Heart left ventricle (tissue), 16 donors: ENCODE results near the gene SCUBE3. TPM values are rescaled to one million over a fixed set of nuclear protein-coding genes. Genes with fewer than 3 reads are reported as not detected.

Experiments used
- ATAC-seq, 4 donors: fragments of 200-7000 bp; cut with Tn5 transposase; one replicate each; pipeline ENCODE4 v1.9.1; 2020 to 2022; ENCODE audit warnings: moderate library complexity in 4 of 4, mild to moderate bottlenecking in 3 of 4, moderate number of reproducible peaks in 1 of 4
- DNase-seq, 5 donors: peaks; one replicate each; pipeline ENCODE4 v3.0.0-alpha.2; 2020
- H3K27ac ChIP-seq, 12 donors: fragments of 200-600 bp; sonication (generic) in 4 of 12; one replicate each; pipeline versions ENCODE4 v1.5.0 to v1.8.0; 2016 to 2022; ENCODE audit warnings: mild to moderate bottlenecking in 2 of 12
- H3K27me3 ChIP-seq, 9 donors: fragments of 200-600 bp; sonication (generic) in 2 of 9; one replicate each; pipeline versions ENCODE4 v1.5.1 to v1.8.0; 2016 to 2022; ENCODE audit warnings: mild to moderate bottlenecking in 3 of 9
- H3K36me3 ChIP-seq, 9 donors: fragments of 200-600 bp; sonication (generic) in 2 of 9; one replicate each; pipeline versions ENCODE4 v1.5.0 to v1.8.0; 2018 to 2022; ENCODE audit warnings: mild to moderate bottlenecking in 2 of 9
- H3K4me1 ChIP-seq, 12 donors: fragments of 200-600 bp; sonication (generic) in 4 of 12; one replicate each; pipeline versions ENCODE4 v1.5.0 to v1.8.0; 2016 to 2022; ENCODE audit warnings: mild to moderate bottlenecking in 3 of 12
- H3K4me3 ChIP-seq, 12 donors: fragments of 200-600 bp; sonication (generic) in 4 of 12; one replicate each; pipeline versions ENCODE4 v1.5.0 to v1.8.0; 2017 to 2022; ENCODE audit warnings: mild to moderate bottlenecking in 9 of 12, moderate library complexity in 4 of 12
- H3K9me3 ChIP-seq, 12 donors: fragments of 200-600 bp; sonication (generic) in 4 of 12; one replicate each; pipeline versions ENCODE4 v1.5.0 to v1.8.0; 2016 to 2022; ENCODE audit warnings: mild to moderate bottlenecking in 1 of 12
- POLR2A ChIP-seq, 2 donors: fragments of 450-650 bp; IDR thresholded peaks; one replicate each; pipeline ENCODE4 v1.6.1; 2017; ENCODE audit warnings: antibody characterized with exemption in 2 of 2, mild to moderate bottlenecking in 2 of 2, moderate library complexity in 2 of 2
- WGBS, 4 donors: extraction: QIAGEN DNeasy Blood & Tissue Kit in 2 of 4; methylation state at CpG; one replicate each; pipeline versions ENCODE4 v1.1.5 to v1.1.7; 2013 to 2018; 5-methylcytosine and 5-hydroxymethylcytosine counted together
- intact Hi-C, 10 donors: fragments of 100-400 bp; cut with DNase I; formaldehyde crosslinking; loops; one replicate each; pipeline versions ENCODE4 v1.11.1 to v1.14.2; 2022
- polyA plus RNA-seq, 2 donors: library from polyadenylated mRNA; stranded (reverse); fragments of 200-250 nt; gene quantifications; one replicate each; pipeline ENCODE4 v1.2.3, GENCODE V29; 2013
- total RNA-seq, 9 donors: library from RNA; depleted of rRNA in 2 of 9; stranded (reverse); fragments of >200 nt in 2 of 9; fragmentation: NEBNext Ultra II Directional in 3 of 9; extraction: Animal tissue kit (Norgen Biotek cat#: 25700) in 3 of 9; gene quantifications; one replicate each; pipeline versions ENCODE4 v1.1.0 to v1.2.4, GENCODE V29; 2016 to 2023
- TF ChIP-seq, protein P1 (sequence below), 12 donors: fragments of 200-600 bp; sonication (generic) in 4 of 12; IDR thresholded peaks; one replicate each; pipeline versions ENCODE4 v1.5.0 to v1.8.0; 2018 to 2022; ENCODE audit warnings: antibody characterized with exemption in 12 of 12, mild to moderate bottlenecking in 5 of 12
- donor health status: ischemic (EF 13 %, LVEDD 7.1; RV severe dilation, severe dysfunction).
- donor health status: healthy with polysubstance abuse.
- donor health status: DM: no; HTN: yes; CAD: no.
- donor health status: DM: no; HTN: no; CAD: no.
- donor health status: ischemic (EF 25% LVEDD 6.9; RV normal size, moderate dysfunction).
- donor health status: ischemic (EF 25% LVEDD 5.7; RV mildly dilated, moderate dysfunction).
- donor health status: healthy.
- donor health status: DM: yes; HTN: yes; CAD: no.
- donor health status: ischemic (EF 35%, LVEDD 5.7; RV mildly dilated, moderate dysfunction).
- donor health status: nonischemic (EF 11% LVEDD 7.7; RV severe dilation, severe dysfunction).
- donor health status: DM: yes; HTN: yes; CAD: no.
- donor health status: PGD.
- donor health status: ischemic (EF 29% LVEDD 5.4; RV normal size, mild dysfunction).
- donor health status: nonischemic (EF 23%, LVEDD 6.1; RV moderate dilation, normal function).

SCUBE3 gene
- total and polyA plus RNA-seq, 11 donors: 0.61 to 18.7 (median 4.3) TPM

DNA sequence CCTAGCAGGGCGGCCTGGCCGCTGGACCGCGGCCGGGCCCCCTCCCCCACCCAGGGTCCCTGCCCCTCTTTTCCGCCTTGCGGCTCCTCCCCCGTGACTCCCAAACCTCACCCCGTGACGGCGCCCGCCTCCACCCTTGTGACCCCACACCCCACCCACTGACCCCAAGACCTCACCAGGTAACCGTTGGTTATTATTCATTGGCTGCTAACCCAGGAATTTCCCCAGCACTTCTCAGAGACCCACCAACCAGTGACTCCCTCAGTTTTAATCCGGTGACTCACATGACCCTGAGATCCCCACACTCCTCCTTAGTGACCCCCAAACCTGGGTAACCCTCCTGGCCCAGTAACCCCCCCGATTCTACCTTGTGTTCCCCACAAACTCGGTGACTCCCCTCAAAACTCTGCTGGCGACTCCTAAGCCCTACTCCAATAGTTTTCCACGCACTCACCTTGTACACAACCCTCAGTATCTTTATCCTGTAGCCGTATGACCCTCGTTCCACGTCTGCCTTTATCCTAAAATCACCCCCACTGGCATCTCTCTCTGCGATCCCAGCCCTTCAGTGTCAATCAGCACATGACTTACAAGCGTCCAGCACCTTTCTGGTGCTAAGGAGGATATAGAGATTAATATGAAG lies 46.3 kb downstream of the SCUBE3 start:
- WGBS, 4 donors: 4 to 6% (median 5%) methylated on average over 14 to 23 of the region's 23 CpGs
- Histone ChIP-seq H3K4me3 (peak overlapping the region; percentile 63 to 99 (median 95)), H3K36me3 (no peaks in the 10 kb centered on the region), H3K27me3 (no peaks in the 10 kb centered on the region), H3K27ac (peak overlapping the region; percentile 97 to 100 (median 99)), H3K4me1 (peaks cover 0 to 53% (median 36%) of the 10 kb centered on the region in 12 donors), H3K9me3 (no peaks in the 10 kb centered on the region)
- ATAC-seq (peak; percentile 34 to 74 (median 66)), DNase-seq (peak; percentile 77 to 86 (median 81))
- TF ChIP-seq POLR2A (IDR thresholded peaks at IDR 0.05): no peak
- TF ChIP-seq, protein P1, sequence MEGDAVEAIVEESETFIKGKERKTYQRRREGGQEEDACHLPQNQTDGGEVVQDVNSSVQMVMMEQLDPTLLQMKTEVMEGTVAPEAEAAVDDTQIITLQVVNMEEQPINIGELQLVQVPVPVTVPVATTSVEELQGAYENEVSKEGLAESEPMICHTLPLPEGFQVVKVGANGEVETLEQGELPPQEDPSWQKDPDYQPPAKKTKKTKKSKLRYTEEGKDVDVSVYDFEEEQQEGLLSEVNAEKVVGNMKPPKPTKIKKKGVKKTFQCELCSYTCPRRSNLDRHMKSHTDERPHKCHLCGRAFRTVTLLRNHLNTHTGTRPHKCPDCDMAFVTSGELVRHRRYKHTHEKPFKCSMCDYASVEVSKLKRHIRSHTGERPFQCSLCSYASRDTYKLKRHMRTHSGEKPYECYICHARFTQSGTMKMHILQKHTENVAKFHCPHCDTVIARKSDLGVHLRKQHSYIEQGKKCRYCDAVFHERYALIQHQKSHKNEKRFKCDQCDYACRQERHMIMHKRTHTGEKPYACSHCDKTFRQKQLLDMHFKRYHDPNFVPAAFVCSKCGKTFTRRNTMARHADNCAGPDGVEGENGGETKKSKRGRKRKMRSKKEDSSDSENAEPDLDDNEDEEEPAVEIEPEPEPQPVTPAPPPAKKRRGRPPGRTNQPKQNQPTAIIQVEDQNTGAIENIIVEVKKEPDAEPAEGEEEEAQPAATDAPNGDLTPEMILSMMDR (IDR thresholded peaks at IDR 0.05): no peak
- intact Hi-C loops: no loop called here

DNA sequence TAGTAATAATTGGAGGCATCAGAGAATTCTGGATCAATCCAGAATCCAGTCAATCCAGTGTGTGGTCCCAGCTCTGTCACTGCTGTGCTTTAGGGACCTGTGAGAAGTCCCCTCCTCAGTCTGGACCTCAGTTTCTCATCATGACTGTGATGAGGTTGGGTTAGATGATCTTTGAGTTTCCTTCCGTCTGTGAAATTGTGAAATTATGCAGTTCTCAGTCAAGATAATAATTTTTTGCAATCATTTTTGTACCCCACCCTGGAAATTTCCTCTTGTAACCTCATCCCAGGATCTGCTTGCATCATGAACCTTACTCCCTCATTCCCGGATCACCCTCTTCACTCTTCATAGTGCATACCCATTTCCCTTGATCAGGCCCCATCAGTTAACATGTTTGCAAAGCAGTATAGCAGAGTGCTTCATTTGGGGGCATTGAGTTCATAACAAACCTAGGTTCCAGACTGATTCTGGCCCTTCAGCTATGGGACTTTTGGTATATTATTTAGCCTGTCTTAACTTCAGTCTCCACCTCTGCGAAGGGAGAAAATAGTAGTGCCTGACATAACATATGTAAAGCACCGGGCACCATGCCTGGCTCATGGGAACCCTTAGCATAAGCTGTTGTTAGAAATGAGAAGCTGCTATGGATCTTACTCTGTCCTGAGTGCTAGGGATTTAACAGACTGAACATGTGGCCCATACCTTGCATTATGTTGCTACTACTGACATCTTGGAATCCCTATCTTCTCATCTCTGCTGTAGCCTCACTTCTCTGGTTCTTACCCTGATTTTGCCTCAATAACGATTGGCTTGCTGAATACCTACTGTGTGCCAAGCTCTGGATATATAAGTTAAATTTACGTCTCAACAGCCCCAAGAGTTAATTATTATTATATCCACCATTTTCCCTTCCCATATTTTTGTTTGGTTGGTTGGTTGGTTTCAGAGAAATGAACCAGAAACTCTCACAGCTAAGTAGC lies 47.1 kb downstream of the SCUBE3 start:
- Histone ChIP-seq H3K27me3 (no peaks in the 10 kb centered on the region), H3K4me1 (peaks cover 0 to 57% (median 37%) of the 10 kb centered on the region in 12 donors), H3K27ac (peak overlapping the region in 11 of 12 donors; percentile 97 to 100 (median 99)), H3K4me3 (peak overlapping the region in 11 of 12 donors; percentile 63 to 99 (median 95)), H3K36me3 (no peaks in the 10 kb centered on the region), H3K9me3 (no peaks in the 10 kb centered on the region)
- DNase-seq (no peak), ATAC-seq (no peak)
- 73 to 82% (median 80%) methylated on average over 6 of the region's 6 CpGs for WGBS, 4 donors
- intact Hi-C loops: no loop called here
- no peak for TF ChIP-seq POLR2A (IDR thresholded peaks at IDR 0.05)
- TF ChIP-seq, protein P1 (IDR thresholded peaks at IDR 0.05): no peak

DNA sequence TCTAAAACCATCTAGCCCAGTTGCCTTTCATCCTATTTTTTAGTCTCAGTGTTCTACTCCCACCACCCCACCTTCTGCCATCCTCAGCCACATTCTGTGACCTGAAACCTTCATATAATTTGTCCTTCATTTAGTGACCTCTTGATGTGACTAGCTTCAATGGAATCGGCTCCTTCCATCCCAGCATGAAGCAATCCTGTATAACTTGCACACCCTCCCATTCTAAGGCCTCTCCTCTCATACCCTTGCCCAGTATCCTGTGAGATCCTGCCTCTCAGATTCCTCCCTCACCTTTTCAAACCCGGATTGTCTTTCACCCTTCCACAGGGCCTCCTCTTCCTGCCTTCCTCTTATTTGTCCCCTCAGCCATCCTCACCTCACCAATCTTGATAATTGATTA lies 48.8 kb downstream of the SCUBE3 start:
- Histone ChIP-seq H3K9me3 (no peaks in the 10 kb centered on the region), H3K4me1 (peaks cover 0 to 61% (median 38%) of the 10 kb centered on the region in 12 donors), H3K27me3 (no peaks in the 10 kb centered on the region), H3K4me3 (no peak overlapping the region), H3K27ac (peak overlapping the region in 8 of 12 donors; percentile 21 to 80 (median 46)), H3K36me3 (no peaks in the 10 kb centered on the region)
- 30 to 71% (median 62%) methylated on average over 1 to 2 of the region's 2 CpGs for WGBS, 4 donors
- no peak for DNase-seq
- TF ChIP-seq POLR2A (IDR thresholded peaks at IDR 0.05): no peak
- TF ChIP-seq, protein P1 (IDR thresholded peaks at IDR 0.05): no peak
- intact Hi-C loops: no loop called here
- no peak for ATAC-seq
